ENCODE data around the gene SAP130.

- TF ChIP-seq CTCF (IDR thresholded peaks at IDR 0.05; ENCODE audit: low read length) (no peak), EZH2phosphoT487 (IDR thresholded peaks at IDR 0.05; ENCODE audit: low read length) (no peak), EZH2 (optimal IDR thresholded peaks at IDR 0.05; ENCODE audit: low read depth, low read length) (no peak)
These were observed 520 bp downstream of the SAP130 start for GRCh38 chr2:128027278-128027800.

All from MM.1S (cell line).